ENCODE data around the gene POMGNT1. TPM values are rescaled to one million over a fixed set of nuclear protein-coding genes. Genes with fewer than 3 reads are reported as not detected.

POMGNT1 gene
- total RNA-seq, 2 experiments from 2014 or later = 27.4 to 28.5 TPM

GRCh38 chr1:46187106-46187869 is 10.9 kb downstream of the POMGNT1 start:
- Mint-ChIP-seq H3K27me3 (no peaks in the 10 kb centered on the region), H3K27ac (no peak overlapping the region), H3K36me3 (ENCODE audit: low read depth) (peaks cover 3% of the 10 kb centered on the region), H3K9me3 (no peaks in the 10 kb centered on the region), H3K4me3 (no peak overlapping the region), H3K4me1 (no peaks in the 10 kb centered on the region)
- POLR2A ChIA-PET = no interaction called here
- no peak for DNase-seq
- CTCF ChIA-PET = no interaction called here

GRCh38 chr1:46186076-46186475 is 12.2 kb downstream of the POMGNT1 start:
- H3K9me3 Mint-ChIP-seq = no peaks in the 10 kb centered on the region
- DNase-seq = no peak
- H3K36me3 Mint-ChIP-seq (ENCODE audit: low read depth) = peaks cover 3% of the 10 kb centered on the region
- no peak overlapping the region for H3K4me3 Mint-ChIP-seq
- H3K4me1 Mint-ChIP-seq = no peaks in the 10 kb centered on the region
- ChIA-PET CTCF (no interaction called here), POLR2A (no interaction called here)
- H3K27me3 Mint-ChIP-seq = no peaks in the 10 kb centered on the region
- H3K27ac Mint-ChIP-seq = no peak overlapping the region

GRCh38 chr1:46184920-46185658 is 13.1 kb downstream of the POMGNT1 start:
- DNase-seq = no peak
- Mint-ChIP-seq H3K4me1 (no peaks in the 10 kb centered on the region), H3K4me3 (no peak overlapping the region), H3K36me3 (ENCODE audit: low read depth) (peaks cover 3% of the 10 kb centered on the region), H3K9me3 (no peaks in the 10 kb centered on the region), H3K27me3 (no peaks in the 10 kb centered on the region), H3K27ac (no peak overlapping the region)
- ChIA-PET POLR2A (no interaction called here), CTCF (no interaction called here)

- POLR2A ChIA-PET = interaction anchor here (1.3 kb wide), 1 partner anchor 63 kb away, joined by 3 read pairs; the partner anchor contains the start of gene RAD54L
- H3K36me3 Mint-ChIP-seq (ENCODE audit: low read depth) = no peaks in the 10 kb centered on the region
- no peak overlapping the region for H3K27ac Mint-ChIP-seq
- no peak overlapping the region for H3K4me3 Mint-ChIP-seq
- no peak for DNase-seq
- H3K9me3 Mint-ChIP-seq = no peaks in the 10 kb centered on the region
- CTCF ChIA-PET = interaction anchor here (1.6 to 2.3 kb wide), 2 partner anchors 40 to 149 kb away, joined by 6 to 8 read pairs; no protein-coding TSS in a partner anchor
- no peaks in the 10 kb centered on the region for H3K27me3 Mint-ChIP-seq
- no peaks in the 10 kb centered on the region for H3K4me1 Mint-ChIP-seq
Measured at GRCh38 chr1:46183926-46184557, 14.2 kb downstream of the POMGNT1 start.

GRCh38 chr1:46183079-46183847 is 15.0 kb downstream of the POMGNT1 start:
- DNase-seq = no peak

GRCh38 chr1:46181343-46182260 is 16.6 kb downstream of the POMGNT1 start:
- no peaks in the 10 kb centered on the region for H3K4me1 Mint-ChIP-seq
- CTCF ChIA-PET = interaction anchor here (0.6 to 2.4 kb wide), 7 partner anchors 15 to 145 kb away, joined by 3 to 12 read pairs (median 4); no protein-coding TSS in a partner anchor
- no peaks in the 10 kb centered on the region for H3K9me3 Mint-ChIP-seq
- H3K27ac Mint-ChIP-seq = no peak overlapping the region
- no peak for DNase-seq
- no peaks in the 10 kb centered on the region for H3K36me3 Mint-ChIP-seq (ENCODE audit: low read depth)
- POLR2A ChIA-PET = interaction anchor here (1.1 kb wide), 1 partner anchor 13 kb away, joined by 3 read pairs; no protein-coding TSS in a partner anchor
- H3K4me3 Mint-ChIP-seq = no peak overlapping the region
- no peaks in the 10 kb centered on the region for H3K27me3 Mint-ChIP-seq

More at GRCh38 chr1:46183079-46183847, 15.0 kb downstream of the POMGNT1 start:
- H3K9me3 Mint-ChIP-seq = no peaks in the 10 kb centered on the region
- no peak overlapping the region for H3K27ac Mint-ChIP-seq
- POLR2A ChIA-PET = interaction anchor here (1.3 kb wide), 1 partner anchor 64 kb away, joined by 3 read pairs; the partner anchor contains the start of gene RAD54L
- no peaks in the 10 kb centered on the region for H3K36me3 Mint-ChIP-seq (ENCODE audit: low read depth)
- H3K27me3 Mint-ChIP-seq = no peaks in the 10 kb centered on the region
- H3K4me3 Mint-ChIP-seq = no peak overlapping the region
- no peaks in the 10 kb centered on the region for H3K4me1 Mint-ChIP-seq
- CTCF ChIA-PET = interaction anchor here (1.0 to 2.3 kb wide), 3 partner anchors 12 to 148 kb away, joined by 4 to 8 read pairs (median 6); no protein-coding TSS in a partner anchor

- no peaks in the 10 kb centered on the region for H3K4me1 Mint-ChIP-seq
- no peak for DNase-seq
- CTCF ChIA-PET = interaction anchor here (1.0 kb wide), 1 partner anchor 96 kb away, joined by 5 read pairs; no protein-coding TSS in a partner anchor
- no peaks in the 10 kb centered on the region for H3K9me3 Mint-ChIP-seq
- no peaks in the 10 kb centered on the region for H3K27me3 Mint-ChIP-seq
- no peak overlapping the region for H3K4me3 Mint-ChIP-seq
- POLR2A ChIA-PET = no interaction called here
- H3K27ac Mint-ChIP-seq = no peak overlapping the region
- H3K36me3 Mint-ChIP-seq (ENCODE audit: low read depth) = no peaks in the 10 kb centered on the region
Measured at GRCh38 chr1:46180082-46180616, 18.1 kb downstream of the POMGNT1 start.

GRCh38 chr1:46179138-46180081 is 18.8 kb downstream of the POMGNT1 start:
- Mint-ChIP-seq H3K27me3 (no peaks in the 10 kb centered on the region), H3K36me3 (ENCODE audit: low read depth) (no peaks in the 10 kb centered on the region), H3K27ac (no peak overlapping the region), H3K4me1 (no peaks in the 10 kb centered on the region), H3K9me3 (no peaks in the 10 kb centered on the region), H3K4me3 (no peak overlapping the region)
- peak; percentile 70 for DNase-seq
- POLR2A ChIA-PET = no interaction called here
- CTCF ChIA-PET = interaction anchor here (0.6 to 1.2 kb wide), 7 partner anchors 12 to 146 kb away, joined by 3 to 6 read pairs (median 4); no protein-coding TSS in a partner anchor

GRCh38 chr1:46176211-46176865 is 21.9 kb downstream of the POMGNT1 start, which contains the start of gene P3R3URF:
Gene P3R3URF, minus strand, starts transcription at chr1:46176488. Its CDS starts 17 bp downstream, at chr1:46176471.
- DNase-seq = no peak
- Mint-ChIP-seq H3K27ac (no peak within 1 kb of the TSS), H3K27me3 (peaks cover 3% of the 10 kb centered on the region), H3K36me3 (ENCODE audit: low read depth) (no peaks in the 10 kb centered on the region), H3K9me3 (no peaks in the 10 kb centered on the region), H3K4me1 (no peaks in the 10 kb centered on the region), H3K4me3 (no peak within 1 kb of the TSS)
- POLR2A ChIA-PET = no interaction called here
- CTCF ChIA-PET = interaction anchor here (1.0 kb wide), 1 partner anchor 113 kb away, joined by 3 read pairs; no protein-coding TSS in a partner anchor

- H3K27ac Mint-ChIP-seq = no peak overlapping the region
- no peaks in the 10 kb centered on the region for H3K4me1 Mint-ChIP-seq
- no peak overlapping the region for H3K4me3 Mint-ChIP-seq
- DNase-seq = no peak
- ChIA-PET CTCF (no interaction called here), POLR2A (interaction anchor here (0.7 kb wide), 1 partner anchor 429 kb away, joined by 3 read pairs; no protein-coding TSS in a partner anchor)
- H3K36me3 Mint-ChIP-seq (ENCODE audit: low read depth) = no peaks in the 10 kb centered on the region
- H3K9me3 Mint-ChIP-seq = no peaks in the 10 kb centered on the region
- H3K27me3 Mint-ChIP-seq = peaks cover 5% of the 10 kb centered on the region
Measured at GRCh38 chr1:46175243-46175642, 23.0 kb downstream of the POMGNT1 start.

Data from activated CD4-positive, alpha-beta memory T cell treated with anti-CD3 and anti-CD28 coated beads, Interleukin-2, amount 10 ng/mL, durations not matched to agents 7 days and 5 days (primary cell).